Measurements from ENCODE around the gene GRIP2.

GRIP2 gene

GRCh38 chr3:14463330-14464140, 76.6 kb downstream of the GRIP2 start:
- no peak for DNase-seq

GRCh38 chr3:14462738-14463137, 77.4 kb downstream of the GRIP2 start:
- DNase-seq: no peak

- no peak for DNase-seq
These were observed 78.3 kb downstream of the GRIP2 start for GRCh38 chr3:14461748-14462324.

GRCh38 chr3:14461006-14461747, 79.0 kb downstream of the GRIP2 start:
- no peak for DNase-seq

- peak; percentile 60 for DNase-seq
These were observed 79.7 kb downstream of the GRIP2 start for GRCh38 chr3:14460342-14461005.

GRCh38 chr3:14459787-14460186, 80.4 kb downstream of the GRIP2 start:
- DNase-seq: no peak

- no peak for DNase-seq
These were observed 80.8 kb downstream of the GRIP2 start for GRCh38 chr3:14459384-14459783.

GRCh38 chr3:14458434-14459275, 81.5 kb downstream of the GRIP2 start:
- DNase-seq: no peak

GRCh38 chr3:14457999-14458398, 82.1 kb downstream of the GRIP2 start:
- no peak for DNase-seq

- DNase-seq: no peak
These were observed 82.7 kb downstream of the GRIP2 start for GRCh38 chr3:14457481-14457880.

GRCh38 chr3:14456794-14457193, 83.3 kb downstream of the GRIP2 start:
- no peak for DNase-seq

GRCh38 chr3:14455571-14456317, 84.4 kb downstream of the GRIP2 start:
- DNase-seq: no peak

- DNase-seq: no peak
These were observed 85.4 kb downstream of the GRIP2 start for GRCh38 chr3:14454639-14455310.

GRCh38 chr3:14453876-14454638, 86.1 kb downstream of the GRIP2 start:
- peak; percentile 71 for DNase-seq

- DNase-seq: peak; percentile 97
These were observed 87.1 kb downstream of the GRIP2 start for GRCh38 chr3:14452740-14453710.

GRCh38 chr3:14451844-14452739, 88.0 kb downstream of the GRIP2 start:
- peak; percentile 77 for DNase-seq

- DNase-seq: no peak
These were observed 89.1 kb downstream of the GRIP2 start for GRCh38 chr3:14450922-14451606.

Data from femur (tissue), 1 donor.